ENCODE measurements around the gene EXO1. TPM values are rescaled to one million over a fixed set of nuclear protein-coding genes. Genes with fewer than 3 reads are reported as not detected.

EXO1 gene
- total RNA-seq, 1 experiment from 2014 or later, result 26.3 TPM

GRCh38 chr1:241924080-241924808, 76.2 kb downstream of the EXO1 start:
- Histone ChIP-seq H3K9me3 (ENCODE audit: control insufficient read depth, insufficient read depth, low read depth, low read length) (no peaks in the 10 kb centered on the region), H3K36me3 (ENCODE audit: control insufficient read depth, insufficient read depth, low read length) (no peaks in the 10 kb centered on the region), H3K4me3 (ENCODE audit: low read depth in 2 of 2, low read length in 2 of 2) (no peak overlapping the region), H3K27me3 (ENCODE audit: control insufficient read depth, insufficient read depth, low read length) (no peaks in the 10 kb centered on the region), H3K4me1 (ENCODE audit: control insufficient read depth, insufficient read depth, low read length) (no peaks in the 10 kb centered on the region), H3K27ac (ENCODE audit: low read length) (no peak overlapping the region)
- in situ Hi-C loops (cut with HindIII; ENCODE audit: low pct_unique_long_range_greater_than_20kb, low sequenced_read_pairs), result no loop called here
- TF ChIP-seq POLR2AphosphoS5 (IDR thresholded peaks at IDR 0.05; ENCODE audit: low read depth, low read length), result no peak
- TF ChIP-seq, protein P1, sequence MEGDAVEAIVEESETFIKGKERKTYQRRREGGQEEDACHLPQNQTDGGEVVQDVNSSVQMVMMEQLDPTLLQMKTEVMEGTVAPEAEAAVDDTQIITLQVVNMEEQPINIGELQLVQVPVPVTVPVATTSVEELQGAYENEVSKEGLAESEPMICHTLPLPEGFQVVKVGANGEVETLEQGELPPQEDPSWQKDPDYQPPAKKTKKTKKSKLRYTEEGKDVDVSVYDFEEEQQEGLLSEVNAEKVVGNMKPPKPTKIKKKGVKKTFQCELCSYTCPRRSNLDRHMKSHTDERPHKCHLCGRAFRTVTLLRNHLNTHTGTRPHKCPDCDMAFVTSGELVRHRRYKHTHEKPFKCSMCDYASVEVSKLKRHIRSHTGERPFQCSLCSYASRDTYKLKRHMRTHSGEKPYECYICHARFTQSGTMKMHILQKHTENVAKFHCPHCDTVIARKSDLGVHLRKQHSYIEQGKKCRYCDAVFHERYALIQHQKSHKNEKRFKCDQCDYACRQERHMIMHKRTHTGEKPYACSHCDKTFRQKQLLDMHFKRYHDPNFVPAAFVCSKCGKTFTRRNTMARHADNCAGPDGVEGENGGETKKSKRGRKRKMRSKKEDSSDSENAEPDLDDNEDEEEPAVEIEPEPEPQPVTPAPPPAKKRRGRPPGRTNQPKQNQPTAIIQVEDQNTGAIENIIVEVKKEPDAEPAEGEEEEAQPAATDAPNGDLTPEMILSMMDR (IDR thresholded peaks at IDR 0.05), result no peak
- no peak for TF ChIP-seq TCF7L2 (IDR thresholded peaks at IDR 0.05; ENCODE audit: low read depth, low read length)
- no peak for TF ChIP-seq SIN3A (IDR thresholded peaks at IDR 0.05; ENCODE audit: borderline replicate concordance, insufficient read depth, low read depth, low read length)
- TF ChIP-seq, protein P2, sequence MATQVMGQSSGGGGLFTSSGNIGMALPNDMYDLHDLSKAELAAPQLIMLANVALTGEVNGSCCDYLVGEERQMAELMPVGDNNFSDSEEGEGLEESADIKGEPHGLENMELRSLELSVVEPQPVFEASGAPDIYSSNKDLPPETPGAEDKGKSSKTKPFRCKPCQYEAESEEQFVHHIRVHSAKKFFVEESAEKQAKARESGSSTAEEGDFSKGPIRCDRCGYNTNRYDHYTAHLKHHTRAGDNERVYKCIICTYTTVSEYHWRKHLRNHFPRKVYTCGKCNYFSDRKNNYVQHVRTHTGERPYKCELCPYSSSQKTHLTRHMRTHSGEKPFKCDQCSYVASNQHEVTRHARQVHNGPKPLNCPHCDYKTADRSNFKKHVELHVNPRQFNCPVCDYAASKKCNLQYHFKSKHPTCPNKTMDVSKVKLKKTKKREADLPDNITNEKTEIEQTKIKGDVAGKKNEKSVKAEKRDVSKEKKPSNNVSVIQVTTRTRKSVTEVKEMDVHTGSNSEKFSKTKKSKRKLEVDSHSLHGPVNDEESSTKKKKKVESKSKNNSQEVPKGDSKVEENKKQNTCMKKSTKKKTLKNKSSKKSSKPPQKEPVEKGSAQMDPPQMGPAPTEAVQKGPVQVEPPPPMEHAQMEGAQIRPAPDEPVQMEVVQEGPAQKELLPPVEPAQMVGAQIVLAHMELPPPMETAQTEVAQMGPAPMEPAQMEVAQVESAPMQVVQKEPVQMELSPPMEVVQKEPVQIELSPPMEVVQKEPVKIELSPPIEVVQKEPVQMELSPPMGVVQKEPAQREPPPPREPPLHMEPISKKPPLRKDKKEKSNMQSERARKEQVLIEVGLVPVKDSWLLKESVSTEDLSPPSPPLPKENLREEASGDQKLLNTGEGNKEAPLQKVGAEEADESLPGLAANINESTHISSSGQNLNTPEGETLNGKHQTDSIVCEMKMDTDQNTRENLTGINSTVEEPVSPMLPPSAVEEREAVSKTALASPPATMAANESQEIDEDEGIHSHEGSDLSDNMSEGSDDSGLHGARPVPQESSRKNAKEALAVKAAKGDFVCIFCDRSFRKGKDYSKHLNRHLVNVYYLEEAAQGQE (IDR thresholded peaks at IDR 0.05; ENCODE audit: insufficient read depth in 1 of 2, low read depth in 2 of 2, low read length in 1 of 2), result no peak
- ATAC-seq (no peak), DNase-seq (ENCODE audit: low read depth, low spot score) (no peak)
- no TSS peak for BruUV-seq (replicated peaks)
- ChIA-PET POLR2A (no interaction called here), CTCF (no interaction called here)
- intact Hi-C loops (cut with micrococcal nuclease; ENCODE audit: unreplicated experiment), result no loop called here

DNA sequence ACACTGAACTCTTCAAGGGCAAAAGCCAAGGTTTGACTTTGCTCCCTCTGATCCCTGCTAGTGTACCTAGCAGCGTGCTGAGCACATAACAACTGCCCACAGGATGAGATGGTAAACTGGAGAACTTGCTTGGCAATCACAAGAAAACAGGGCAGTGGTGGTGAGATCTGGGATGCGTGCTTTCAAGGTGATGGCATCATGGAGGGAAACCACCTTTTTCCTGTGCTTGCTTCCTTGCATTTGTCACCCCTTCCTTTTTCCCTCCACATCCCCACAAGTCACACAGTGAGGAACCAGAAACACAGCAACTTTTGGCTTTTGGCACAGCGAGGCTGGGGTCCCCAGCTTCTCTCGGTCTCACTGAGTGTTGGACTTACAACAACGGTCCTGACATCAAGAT, 78.1 kb downstream of the EXO1 start:
- H3K9me3 ChIP-seq (ENCODE audit: control insufficient read depth, insufficient read depth, low read depth, low read length), result no peaks in the 10 kb centered on the region
- CTCF ChIA-PET, result interaction anchor here (0.6 kb wide), 1 partner anchor 16 kb away, joined by 3 read pairs; no protein-coding TSS in a partner anchor

More for the DNA sequence above, 78.1 kb downstream of the EXO1 start:
- DNase-seq (ENCODE audit: low read depth, low spot score), result no peak
- Histone ChIP-seq H3K27me3 (ENCODE audit: control insufficient read depth, insufficient read depth, low read length) (no peaks in the 10 kb centered on the region), H3K27ac (ENCODE audit: low read length) (no peak overlapping the region), H3K4me3 (ENCODE audit: low read depth in 2 of 2, low read length in 2 of 2) (no peak overlapping the region), H3K4me1 (ENCODE audit: control insufficient read depth, insufficient read depth, low read length) (no peaks in the 10 kb centered on the region), H3K36me3 (ENCODE audit: control insufficient read depth, insufficient read depth, low read length) (no peaks in the 10 kb centered on the region)
- in situ Hi-C loops (cut with HindIII; ENCODE audit: low pct_unique_long_range_greater_than_20kb, low sequenced_read_pairs) (no loop called here), intact Hi-C loops (cut with micrococcal nuclease; ENCODE audit: unreplicated experiment) (no loop called here)
- ATAC-seq, result no peak
- TF ChIP-seq POLR2AphosphoS5 (IDR thresholded peaks at IDR 0.05; ENCODE audit: low read depth, low read length) (no peak), TCF7L2 (IDR thresholded peaks at IDR 0.05; ENCODE audit: low read depth, low read length) (no peak), SIN3A (IDR thresholded peaks at IDR 0.05; ENCODE audit: borderline replicate concordance, insufficient read depth, low read depth, low read length) (no peak)
- TF ChIP-seq, protein P1 (IDR thresholded peaks at IDR 0.05), result no peak
- TF ChIP-seq, protein P2 (IDR thresholded peaks at IDR 0.05; ENCODE audit: insufficient read depth in 1 of 2, low read depth in 2 of 2, low read length in 1 of 2), result no peak
- no TSS peak for BruUV-seq (replicated peaks)
- POLR2A ChIA-PET, result no interaction called here
